Spleen (tissue), 11 donors: ENCODE measurements around the gene AP2M1. TPM values are rescaled to one million over a fixed set of nuclear protein-coding genes. Genes with fewer than 3 reads are reported as not detected.

ENCODE experiments used
- DNase-seq: peaks from one replicate; pipeline ENCODE4 v3.0.0-alpha.2; 2020
- H3K27ac ChIP-seq, 8 donors: fragments of 200-600 bp; sonication (generic) in 7 of 8; 1 replicate in 4 of 8; 2 replicates in 4 of 8; pipeline versions ENCODE4 v1.5.0 to v1.8.0; 2016 to 2021; ENCODE audit warnings: inconsistent platforms in 4 of 8, mild to moderate bottlenecking in 4 of 8, moderate library complexity in 1 of 8
- H3K27me3 ChIP-seq, 7 donors: fragments of 200-600 bp; sonication (generic) in 6 of 7; replicated peaks in 1 of 7; 1 replicate in 4 of 7; 2 replicates in 3 of 7; pipeline versions ENCODE4 v1.5.0 to v1.8.0; 2016 to 2021; ENCODE audit warnings: inconsistent platforms in 3 of 7, mild to moderate bottlenecking in 1 of 7
- H3K36me3 ChIP-seq, 6 donors: fragments of 200-600 bp; sonication (generic) in 5 of 6; 1 replicate in 4 of 6; 2 replicates in 2 of 6; pipeline versions ENCODE4 v1.5.0 to v1.8.0; 2016 to 2021; ENCODE audit warnings: inconsistent platforms in 2 of 6
- H3K4me1 ChIP-seq, 6 donors: fragments of 200-600 bp; sonication (generic) in 5 of 6; 1 replicate in 3 of 6; 2 replicates in 3 of 6; pipeline versions ENCODE4 v1.5.0 to v1.8.0; 2016 to 2021; ENCODE audit warnings: inconsistent platforms in 3 of 6
- H3K4me3 ChIP-seq, 8 donors: fragments of 200-600 bp; sonication (generic) in 7 of 8; 1 replicate in 4 of 8; 2 replicates in 4 of 8; pipeline versions ENCODE4 v1.5.0 to v1.8.0; 2016 to 2021; ENCODE audit warnings: inconsistent platforms in 4 of 8, mild to moderate bottlenecking in 4 of 8, moderate library complexity in 2 of 8
- H3K9me3 ChIP-seq, 8 donors: fragments of 200-600 bp; sonication (generic) in 7 of 8; 1 replicate in 4 of 8; 2 replicates in 4 of 8; pipeline versions ENCODE4 v1.5.0 to v1.8.0; 2016 to 2021; ENCODE audit warnings: inconsistent platforms in 4 of 8
- CTCF ChIP-seq, 11 experiments: fragments of 200-600 bp in 7 of 11; fragments of 450-650 bp in 4 of 11; sonication (generic) in 4 of 11; IDR thresholded peaks in 8 of 11; conservative IDR thresholded peaks in 3 of 11; 1 replicate in 7 of 11; 2 replicates in 4 of 11; pipeline versions ENCODE4 v1.4.0 to v1.8.0; 2016 to 2021; ENCODE audit warnings: antibody characterized with exemption in 11 of 11, inconsistent platforms in 4 of 11, mild to moderate bottlenecking in 1 of 11
- POLR2A ChIP-seq, 3 donors: fragments of 450-650 bp; IDR thresholded peaks; one replicate each; pipeline ENCODE4 v1.5.1; 2017; ENCODE audit warnings: antibody characterized with exemption in 3 of 3, mild to moderate bottlenecking in 1 of 3
- POLR2AphosphoS5 ChIP-seq, 3 donors: sonication (generic); formaldehyde crosslinking; IDR thresholded peaks; one replicate each; pipeline ENCODE4 v1.5.1; 2017; ENCODE audit warnings: antibody characterized with exemption in 3 of 3
- WGBS, 5 donors: extraction: QIAGEN DNeasy Blood & Tissue Kit in 3 of 5; methylation state at CpG; one replicate each; pipeline versions ENCODE4 v1.1.5 to v1.1.7; 2013 to 2018; 5-methylcytosine and 5-hydroxymethylcytosine counted together
- intact Hi-C: fragments of 100-400 bp; cut with DNase I; formaldehyde crosslinking; loops from one replicate; pipeline ENCODE4 v1.15.0; 2023; ENCODE audit warnings: low total_unique reads
- polyA plus RNA-seq, 3 donors: library from polyadenylated mRNA; stranded (reverse); fragments of 200-250 nt; gene quantifications; one replicate each; pipeline ENCODE4 v1.2.1, GENCODE V29; 2013
- total RNA-seq, 7 donors: library from RNA; depleted of rRNA in 3 of 7; stranded (reverse); fragments of >200 nt in 3 of 7; fragmentation: NEBNext Ultra II Directional in 4 of 7; extraction: Animal tissue kit (Norgen Biotek cat#: 25700) in 4 of 7; gene quantifications; one replicate each; pipeline versions ENCODE4 v1.1.0 to v1.2.1, GENCODE V29; 2016 to 2021
- donor health status: healthy with polysubstance abuse.
- donor health status: DM: no; HTN: no; CAD: no; lungs with moderate emphysema.
- donor health status: DM: no; HTN: no; CAD: no.
- donor health status: Bipolar disorder and iron deficiency.
- donor health status: healthy.
- donor health status: DM: no; HTN: no; CAD: no.
- donor health status: DM: yes; HTN: yes; CAD: no.

Gene AP2M1
- total and polyA plus RNA-seq, 10 donors = 98.7 to 254 (median 195) TPM

- no peak overlapping the region for H3K4me3 ChIP-seq
- peaks cover 0 to 15% (median 12%) of the 10 kb centered on the region in 6 donors for H3K4me1 ChIP-seq
- no peaks in the 10 kb centered on the region for H3K27me3 ChIP-seq
- intact Hi-C loops = no loop called here
- TF ChIP-seq POLR2AphosphoS5 (IDR thresholded peaks at IDR 0.05) = no peak
- H3K9me3 ChIP-seq = no peaks in the 10 kb centered on the region
- WGBS, 5 donors = 65 to 89% (median 81%) methylated on average over 3 of the region's 3 CpGs
- DNase-seq = peak; percentile 42
- H3K27ac ChIP-seq = no peak overlapping the region
- H3K36me3 ChIP-seq = peaks cover 8 to 88% (median 77%) of the 10 kb centered on the region in 6 donors
These were observed 31.3 kb upstream of the AP2M1 start for GRCh38 chr3:184143327-184143726.

DNA sequence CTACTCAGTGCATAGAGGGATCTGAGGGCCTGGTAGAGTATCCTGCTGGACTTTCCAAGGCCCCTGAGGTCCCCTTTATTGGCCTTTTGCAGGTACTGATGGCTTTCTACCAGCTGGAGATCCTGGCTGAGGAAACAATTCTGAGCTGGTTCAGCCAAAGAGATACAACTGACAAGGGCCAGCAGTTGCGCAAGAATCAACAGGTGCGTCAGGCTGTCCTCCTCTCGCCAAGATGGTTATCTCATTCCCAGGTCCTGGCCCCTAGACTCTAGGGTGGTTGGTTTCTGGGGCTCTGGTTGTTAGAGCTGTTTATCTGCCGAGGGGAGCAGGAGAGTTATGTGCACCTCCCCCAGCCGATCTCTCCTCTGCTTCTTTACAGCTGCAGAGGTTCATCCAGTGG lies 30.1 kb upstream of the AP2M1 start:
- no peak overlapping the region for H3K4me3 ChIP-seq
- no peaks in the 10 kb centered on the region for H3K9me3 ChIP-seq
- WGBS, 5 donors = 77 to 96% (median 91%) methylated on average over 5 of the region's 5 CpGs
- intact Hi-C loops = no loop called here
- H3K27ac ChIP-seq = peak overlapping the region in 1 of 8 donors; percentile 21
- H3K27me3 ChIP-seq = no peaks in the 10 kb centered on the region
- peak; percentile 36 for DNase-seq
- TF ChIP-seq CTCF (IDR thresholded peaks at IDR 0.05 in 8 of 11, conservative IDR thresholded peaks at IDR 0.05 in 3 of 11) (no peak), POLR2A (IDR thresholded peaks at IDR 0.05) (no peak), POLR2AphosphoS5 (IDR thresholded peaks at IDR 0.05) (no peak)
- H3K4me1 ChIP-seq = peaks cover 0 to 15% (median 12%) of the 10 kb centered on the region in 6 donors
- H3K36me3 ChIP-seq = peaks cover 8 to 77% (median 69%) of the 10 kb centered on the region in 6 donors

DNA sequence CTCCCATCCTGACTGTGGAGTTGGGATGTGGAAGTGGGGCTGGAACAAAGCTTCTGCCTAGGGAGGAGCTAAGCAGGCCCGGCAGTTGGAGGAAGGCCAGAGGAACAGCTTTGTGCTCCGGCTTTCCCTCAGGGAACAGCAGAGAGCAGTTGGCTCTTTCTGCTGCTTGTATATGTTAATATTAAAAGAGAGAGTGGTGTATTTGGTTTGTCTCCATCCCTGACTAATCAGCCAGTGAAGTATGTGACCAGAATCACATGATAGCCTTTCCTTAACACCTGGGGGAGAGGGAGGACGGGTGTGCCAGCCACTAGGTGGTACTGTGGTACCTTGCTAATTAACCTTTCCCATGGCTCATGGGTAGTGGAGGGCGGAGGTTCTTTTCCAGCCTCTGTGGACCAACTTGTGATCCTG lies 29.5 kb upstream of the AP2M1 start:
- 43 to 61% (median 58%) methylated on average over 4 of the region's 4 CpGs for WGBS, 5 donors
- H3K9me3 ChIP-seq = no peaks in the 10 kb centered on the region
- H3K27ac ChIP-seq = peak overlapping the region in 1 of 8 donors; percentile 21
- no peaks in the 10 kb centered on the region for H3K27me3 ChIP-seq
- H3K4me3 ChIP-seq = no peak overlapping the region
- DNase-seq = peak; percentile 68
- H3K4me1 ChIP-seq = peaks cover 0 to 15% (median 12%) of the 10 kb centered on the region in 6 donors
- peaks cover 8 to 71% (median 63%) of the 10 kb centered on the region in 6 donors for H3K36me3 ChIP-seq
- intact Hi-C loops = no loop called here
- peak in 1 of 3 donors; percentile 38 for TF ChIP-seq POLR2AphosphoS5 (IDR thresholded peaks at IDR 0.05)
- TF ChIP-seq POLR2A (IDR thresholded peaks at IDR 0.05) = no peak
- peak in 8 of 11 experiments; percentile 20 to 60 (median 45) for TF ChIP-seq CTCF (IDR thresholded peaks at IDR 0.05 in 8 of 11, conservative IDR thresholded peaks at IDR 0.05 in 3 of 11)

GRCh38 chr3:184145751-184146270 lies 28.8 kb upstream of the AP2M1 start:
- peaks cover 8 to 64% (median 56%) of the 10 kb centered on the region in 6 donors for H3K36me3 ChIP-seq

More at GRCh38 chr3:184145751-184146270, 28.8 kb upstream of the AP2M1 start:
- H3K4me1 ChIP-seq = peaks cover 0 to 15% (median 12%) of the 10 kb centered on the region in 6 donors
- H3K27me3 ChIP-seq = no peaks in the 10 kb centered on the region
- intact Hi-C loops = no loop called here
- TF ChIP-seq POLR2A (IDR thresholded peaks at IDR 0.05) (no peak), POLR2AphosphoS5 (IDR thresholded peaks at IDR 0.05) (no peak), CTCF (IDR thresholded peaks at IDR 0.05 in 8 of 11, conservative IDR thresholded peaks at IDR 0.05 in 3 of 11) (no peak)
- H3K4me3 ChIP-seq = no peak overlapping the region
- no peak for DNase-seq
- no peaks in the 10 kb centered on the region for H3K9me3 ChIP-seq
- 81 to 91% (median 89%) methylated on average over 8 of the region's 8 CpGs for WGBS, 5 donors
- peak overlapping the region in 1 of 8 donors; percentile 21 for H3K27ac ChIP-seq
